SK-N-MC (cell line): ENCODE measurements around the gene FBXL7.

Experiments
- EZH2 ChIP-seq: fragments of 200-600 bp; sonication (generic); IDR thresholded peaks from one replicate; pipeline ENCODE4 v1.6.1; 2017; ENCODE audit warnings: antibody characterized with exemption
- POLR2AphosphoS5 ChIP-seq: IDR thresholded peaks from 2 replicates; pipeline ENCODE4 v1.6.1; 2012; ENCODE audit warnings: mild to moderate bottlenecking, low read depth, low read length, borderline replicate concordance

- TF ChIP-seq POLR2AphosphoS5: no peak
- no peak for TF ChIP-seq EZH2
These were observed 150.3 kb downstream of the FBXL7 start for GRCh38 chr5:15650266-15650665.
